ENCODE measurements around the gene RBM46. TPM values are rescaled to one million over a fixed set of nuclear protein-coding genes. Genes with fewer than 3 reads are reported as not detected.

Gene RBM46
- total RNA-seq: under 1 TPM in 1 of 2 donors, not detected in 1; 0.34 TPM

GRCh38 chr4:154781126-154781982, at the start of gene RBM46:
Gene RBM46, plus strand, starts transcription at chr4:154781272. Its CDS starts 15,481 bp downstream, at chr4:154796753.

GRCh38 chr4:154743683-154744340, 37.3 kb upstream of the RBM46 start, which contains the start of gene LRAT:
Gene LRAT, plus strand, starts transcription at chr4:154744000. Its CDS starts 327 bp downstream, at chr4:154744327.

Small RNAs within 50 kb of the gene (small RNA-seq; reads per million reads assigned to genes)
- gene RNU2-44P (0.94 to 1.5 reads per million in 2 donors), gene RNU2-66P (0.04 to 0.17 reads per million in 2 donors)

Other genes starting within 250 kb of the RBM46 start
- 10 to 100 TPM; 69.5 to 90.2 TPM for gene PLRG1, start 230.9 kb upstream of the RBM46 start, total RNA-seq
- not detected for gene FGB, start 218.3 kb upstream of the RBM46 start, total RNA-seq
- not detected for gene FGA, start 190.5 kb upstream of the RBM46 start, total RNA-seq
- gene FGG, start 168.6 kb upstream of the RBM46 start, total RNA-seq: not detected
- under 1 TPM; 0.33 to 0.69 TPM for gene LRAT, start 37.3 kb upstream of the RBM46 start, total RNA-seq

Data from melanocyte of skin (primary cell).